Measurements from ENCODE around the gene C17orf78. TPM values are rescaled to one million over a fixed set of nuclear protein-coding genes. Genes with fewer than 3 reads are reported as not detected.

C17orf78 gene
- total and polyA plus RNA-seq, 2 of the 13 experiments (the other 11 are each of a cell fraction or from before 2014, with no cell fraction given), result not detected

DNA sequence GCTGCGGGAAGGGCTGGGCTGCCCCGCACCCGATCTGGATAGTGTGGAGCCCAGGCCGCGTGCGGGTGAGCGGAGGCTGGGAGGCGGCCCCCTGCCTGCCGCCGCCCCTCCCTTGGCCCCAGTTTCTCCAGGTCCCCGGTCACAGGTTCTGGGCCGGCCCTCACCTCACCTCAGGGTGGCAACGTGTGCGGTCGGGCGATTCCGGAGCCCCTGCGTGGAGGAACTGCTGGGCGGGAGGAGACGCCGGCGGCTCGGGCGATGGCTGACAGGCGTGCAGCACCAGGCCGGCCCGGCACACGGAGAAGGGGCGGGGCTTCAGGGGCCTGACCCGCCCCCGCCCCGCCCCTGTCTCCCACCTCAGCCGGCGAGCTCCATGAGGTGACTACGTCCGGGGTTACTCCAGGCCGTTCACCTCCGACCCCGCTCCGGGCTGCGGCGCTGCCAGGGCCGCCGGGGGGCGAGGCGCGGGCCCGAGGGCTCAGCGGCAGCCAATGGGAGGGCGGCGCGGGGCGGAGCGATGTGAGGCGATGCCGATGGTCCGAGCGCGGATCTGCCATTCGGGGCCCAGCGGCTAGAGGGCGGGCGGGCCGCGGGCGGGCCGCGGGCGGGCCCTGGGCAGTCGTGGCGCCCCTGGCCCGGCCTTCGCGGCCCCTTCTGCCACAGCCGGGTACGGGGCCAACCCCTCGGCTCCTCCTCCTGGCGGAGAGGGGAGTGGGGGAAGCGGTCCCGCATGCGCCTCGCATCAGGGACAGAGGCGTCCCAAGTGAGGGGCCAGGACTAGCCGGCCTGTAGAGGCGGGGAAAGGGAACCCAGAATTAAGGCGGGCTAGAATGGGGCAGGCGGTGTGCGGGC, 16.7 kb upstream of the C17orf78 start (continued):
- TF ChIP-seq NONO (IDR thresholded peaks at IDR 0.05) (no peak), NONO (CRISPR knock-in tag; conservative IDR thresholded peaks at IDR 0.05) (peak; percentile 65), NFYB (CRISPR knock-in tag; IDR thresholded peaks at IDR 0.05) (peak; percentile 75), ZNF350 (CRISPR knock-in tag; IDR thresholded peaks at IDR 0.05; ENCODE audit: borderline replicate concordance, low read depth) (peak; percentile 21; the same call in 1 of the 2 replicates), ZBTB21 (CRISPR knock-in tag; IDR thresholded peaks at IDR 0.05) (no peak), ZNF720 (CRISPR knock-in tag; IDR thresholded peaks at IDR 0.05) (no peak), SSRP1 (CRISPR knock-in tag; IDR thresholded peaks at IDR 0.05) (no peak; the same call in 1 of the 2 replicates), JDP2 (CRISPR knock-in tag; IDR thresholded peaks at IDR 0.05; ENCODE audit: borderline replicate concordance) (no peak), ZNF556 (CRISPR knock-in tag; IDR thresholded peaks at IDR 0.05; ENCODE audit: borderline replicate concordance) (peak; percentile 51), ZBTB42 (CRISPR knock-in tag; IDR thresholded peaks at IDR 0.05) (no peak; the same call in 1 of the 2 replicates), SETDB1 (CRISPR knock-in tag; IDR thresholded peaks at IDR 0.05; ENCODE audit: borderline replicate concordance) (no peak), ZNF253 (CRISPR knock-in tag; IDR thresholded peaks at IDR 0.05; ENCODE audit: borderline replicate concordance) (peak; percentile 76; the same call in 1 of the 2 replicates), ZNF569 (CRISPR knock-in tag; IDR thresholded peaks at IDR 0.05; ENCODE audit: borderline replicate concordance) (no peak), ZNF850 (CRISPR knock-in tag; conservative IDR thresholded peaks at IDR 0.05) (no peak), ETV5 (CRISPR knock-in tag; IDR thresholded peaks at IDR 0.05; ENCODE audit: borderline replicate concordance) (peak; percentile 29; the same call in 1 of the 2 replicates)
- TF ChIP-seq, protein P1, sequence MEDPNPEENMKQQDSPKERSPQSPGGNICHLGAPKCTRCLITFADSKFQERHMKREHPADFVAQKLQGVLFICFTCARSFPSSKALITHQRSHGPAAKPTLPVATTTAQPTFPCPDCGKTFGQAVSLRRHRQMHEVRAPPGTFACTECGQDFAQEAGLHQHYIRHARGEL (CRISPR knock-in tag; IDR thresholded peaks at IDR 0.05), result no peak
- TF ChIP-seq, protein P2, sequence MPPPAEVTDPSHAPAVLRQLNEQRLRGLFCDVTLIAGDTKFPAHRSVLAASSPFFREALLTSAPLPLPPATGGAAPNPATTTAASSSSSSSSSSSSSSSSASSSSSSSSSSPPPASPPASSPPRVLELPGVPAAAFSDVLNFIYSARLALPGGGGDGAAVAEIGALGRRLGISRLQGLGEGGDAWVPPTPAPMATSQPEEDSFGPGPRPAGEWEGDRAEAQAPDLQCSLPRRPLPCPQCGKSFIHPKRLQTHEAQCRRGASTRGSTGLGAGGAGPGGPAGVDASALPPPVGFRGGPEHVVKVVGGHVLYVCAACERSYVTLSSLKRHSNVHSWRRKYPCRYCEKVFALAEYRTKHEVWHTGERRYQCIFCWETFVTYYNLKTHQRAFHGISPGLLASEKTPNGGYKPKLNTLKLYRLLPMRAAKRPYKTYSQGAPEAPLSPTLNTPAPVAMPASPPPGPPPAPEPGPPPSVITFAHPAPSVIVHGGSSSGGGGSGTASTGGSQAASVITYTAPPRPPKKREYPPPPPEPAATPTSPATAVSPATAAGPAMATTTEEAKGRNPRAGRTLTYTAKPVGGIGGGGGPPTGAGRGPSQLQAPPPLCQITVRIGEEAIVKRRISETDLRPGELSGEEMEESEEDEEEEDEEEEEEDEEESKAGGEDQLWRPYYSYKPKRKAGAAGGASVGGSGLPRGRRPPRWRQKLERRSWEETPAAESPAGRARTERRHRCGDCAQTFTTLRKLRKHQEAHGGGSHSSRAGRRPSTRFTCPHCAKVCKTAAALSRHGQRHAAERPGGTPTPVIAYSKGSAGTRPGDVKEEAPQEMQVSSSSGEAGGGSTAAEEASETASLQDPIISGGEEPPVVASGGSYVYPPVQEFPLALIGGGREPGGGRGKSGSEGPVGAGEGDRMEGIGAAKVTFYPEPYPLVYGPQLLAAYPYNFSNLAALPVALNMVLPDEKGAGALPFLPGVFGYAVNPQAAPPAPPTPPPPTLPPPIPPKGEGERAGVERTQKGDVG (CRISPR knock-in tag; IDR thresholded peaks at IDR 0.05; ENCODE audit: borderline replicate concordance), result peak; percentile 71; the same call in 1 of the 2 replicates
- TF ChIP-seq, protein P3, sequence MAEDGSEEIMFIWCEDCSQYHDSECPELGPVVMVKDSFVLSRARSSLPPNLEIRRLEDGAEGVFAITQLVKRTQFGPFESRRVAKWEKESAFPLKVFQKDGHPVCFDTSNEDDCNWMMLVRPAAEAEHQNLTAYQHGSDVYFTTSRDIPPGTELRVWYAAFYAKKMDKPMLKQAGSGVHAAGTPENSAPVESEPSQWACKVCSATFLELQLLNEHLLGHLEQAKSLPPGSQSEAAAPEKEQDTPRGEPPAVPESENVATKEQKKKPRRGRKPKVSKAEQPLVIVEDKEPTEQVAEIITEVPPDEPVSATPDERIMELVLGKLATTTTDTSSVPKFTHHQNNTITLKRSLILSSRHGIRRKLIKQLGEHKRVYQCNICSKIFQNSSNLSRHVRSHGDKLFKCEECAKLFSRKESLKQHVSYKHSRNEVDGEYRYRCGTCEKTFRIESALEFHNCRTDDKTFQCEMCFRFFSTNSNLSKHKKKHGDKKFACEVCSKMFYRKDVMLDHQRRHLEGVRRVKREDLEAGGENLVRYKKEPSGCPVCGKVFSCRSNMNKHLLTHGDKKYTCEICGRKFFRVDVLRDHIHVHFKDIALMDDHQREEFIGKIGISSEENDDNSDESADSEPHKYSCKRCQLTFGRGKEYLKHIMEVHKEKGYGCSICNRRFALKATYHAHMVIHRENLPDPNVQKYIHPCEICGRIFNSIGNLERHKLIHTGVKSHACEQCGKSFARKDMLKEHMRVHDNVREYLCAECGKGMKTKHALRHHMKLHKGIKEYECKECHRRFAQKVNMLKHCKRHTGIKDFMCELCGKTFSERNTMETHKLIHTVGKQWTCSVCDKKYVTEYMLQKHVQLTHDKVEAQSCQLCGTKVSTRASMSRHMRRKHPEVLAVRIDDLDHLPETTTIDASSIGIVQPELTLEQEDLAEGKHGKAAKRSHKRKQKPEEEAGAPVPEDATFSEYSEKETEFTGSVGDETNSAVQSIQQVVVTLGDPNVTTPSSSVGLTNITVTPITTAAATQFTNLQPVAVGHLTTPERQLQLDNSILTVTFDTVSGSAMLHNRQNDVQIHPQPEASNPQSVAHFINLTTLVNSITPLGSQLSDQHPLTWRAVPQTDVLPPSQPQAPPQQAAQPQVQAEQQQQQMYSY (CRISPR knock-in tag; IDR thresholded peaks at IDR 0.05), result no peak; the same call in 1 of the 2 replicates
- TF ChIP-seq, protein P4, sequence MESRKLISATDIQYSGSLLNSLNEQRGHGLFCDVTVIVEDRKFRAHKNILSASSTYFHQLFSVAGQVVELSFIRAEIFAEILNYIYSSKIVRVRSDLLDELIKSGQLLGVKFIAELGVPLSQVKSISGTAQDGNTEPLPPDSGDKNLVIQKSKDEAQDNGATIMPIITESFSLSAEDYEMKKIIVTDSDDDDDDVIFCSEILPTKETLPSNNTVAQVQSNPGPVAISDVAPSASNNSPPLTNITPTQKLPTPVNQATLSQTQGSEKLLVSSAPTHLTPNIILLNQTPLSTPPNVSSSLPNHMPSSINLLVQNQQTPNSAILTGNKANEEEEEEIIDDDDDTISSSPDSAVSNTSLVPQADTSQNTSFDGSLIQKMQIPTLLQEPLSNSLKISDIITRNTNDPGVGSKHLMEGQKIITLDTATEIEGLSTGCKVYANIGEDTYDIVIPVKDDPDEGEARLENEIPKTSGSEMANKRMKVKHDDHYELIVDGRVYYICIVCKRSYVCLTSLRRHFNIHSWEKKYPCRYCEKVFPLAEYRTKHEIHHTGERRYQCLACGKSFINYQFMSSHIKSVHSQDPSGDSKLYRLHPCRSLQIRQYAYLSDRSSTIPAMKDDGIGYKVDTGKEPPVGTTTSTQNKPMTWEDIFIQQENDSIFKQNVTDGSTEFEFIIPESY (CRISPR knock-in tag; IDR thresholded peaks at IDR 0.05), result no peak
